Natural killer cell (primary cell): ENCODE data around the gene UGP2. TPM values are rescaled to one million over a fixed set of nuclear protein-coding genes. Genes with fewer than 3 reads are reported as not detected.

Experiments used
- ATAC-seq, 3 donors: fragments of 150-1000 bp in 2 of 3; fragments of 200-7000 bp in 1 of 3; cut with Tn5 transposase; 1 replicate in 1 of 3; 2 replicates in 2 of 3; pipeline ENCODE4 v1.10.0; 2021; ENCODE audit warnings: mild to moderate bottlenecking in 2 of 3, moderate library complexity in 2 of 3
- DNase-seq, 2 donors: peaks; one replicate each; pipeline versions ENCODE4 v3.0.0 to v3.0.0-alpha.2; 2013 to 2021; ENCODE audit warnings: mixed read lengths in 1 of 2
- H3K27ac ChIP-seq: one replicate; pipeline ENCODE4 v1.5.1; 2013; ENCODE audit warnings: mild to moderate bottlenecking, low read length
- H3K27me3 ChIP-seq: one replicate; pipeline ENCODE4 v1.6.1; 2013; ENCODE audit warnings: low read length; ENCODE audit not compliant: control insufficient read depth, insufficient read depth
- H3K36me3 ChIP-seq: one replicate; pipeline ENCODE4 v1.6.1; 2013; ENCODE audit warnings: low read length; ENCODE audit not compliant: control insufficient read depth, insufficient read depth
- H3K4me1 ChIP-seq: one replicate; pipeline ENCODE4 v1.6.1; 2013; ENCODE audit warnings: low read length; ENCODE audit not compliant: control insufficient read depth, insufficient read depth
- H3K4me3 ChIP-seq: one replicate; pipeline ENCODE4 v1.5.1; 2013; ENCODE audit warnings: low read length
- H3K9me3 ChIP-seq: one replicate; pipeline ENCODE4 v1.6.1; 2013; ENCODE audit warnings: low read length; ENCODE audit not compliant: control insufficient read depth, insufficient read depth
- H3K27ac Mint-ChIP-seq, 2 donors: one replicate each; pipeline ENCODE4 v1.8.0; 2022; ENCODE audit warnings: mild to moderate bottlenecking in 2 of 2, mixed read lengths in 2 of 2, moderate library complexity in 1 of 2
- H3K27me3 Mint-ChIP-seq, 2 donors: one replicate each; pipeline ENCODE4 v1.8.0; 2022; ENCODE audit warnings: low read depth in 2 of 2, mixed read lengths in 2 of 2
- H3K36me3 Mint-ChIP-seq: one replicate; pipeline ENCODE4 v1.8.0; 2022; ENCODE audit warnings: mixed read lengths
- H3K4me1 Mint-ChIP-seq, 2 donors: one replicate each; pipeline ENCODE4 v1.8.0; 2022; ENCODE audit warnings: mixed read lengths in 2 of 2
- H3K4me3 Mint-ChIP-seq: one replicate; pipeline ENCODE4 v1.8.0; 2022; ENCODE audit warnings: mild to moderate bottlenecking, moderate library complexity, mixed read lengths
- H3K9me3 Mint-ChIP-seq, 2 donors: one replicate each; pipeline ENCODE4 v1.8.0; 2022; ENCODE audit warnings: mixed read lengths in 2 of 2
- WGBS: methylation state at CpG from one replicate; pipeline ENCODE4 v1.1.7; 2013; ENCODE audit warnings: missing lambda C conversion rate; ENCODE audit not compliant: insufficient coverage; 5-methylcytosine and 5-hydroxymethylcytosine counted together
- intact Hi-C: fragments of 100-400 bp; cut with micrococcal nuclease; formaldehyde crosslinking; loops from one replicate; pipeline ENCODE4 v1.14.2; 2022
- total RNA-seq, 4 donors: library from RNA; stranded (reverse); fragments of 120-200 nt in 1 of 4; gene quantifications; one replicate each; pipeline versions ENCODE4 v1.2.3 to v1.2.4, GENCODE V29; 2013 to 2022
- TF ChIP-seq, protein P1 (sequence below): fragments of 200-600 bp; IDR thresholded peaks from one replicate; pipeline ENCODE4 v1.8.0; 2022; ENCODE audit warnings: antibody characterized with exemption

UGP2 gene
- total RNA-seq, 3 donors from 2014 or later (not counting 1 experiment from before 2014, with no cell fraction given) = 100 to 117 (median 101) TPM

DNA sequence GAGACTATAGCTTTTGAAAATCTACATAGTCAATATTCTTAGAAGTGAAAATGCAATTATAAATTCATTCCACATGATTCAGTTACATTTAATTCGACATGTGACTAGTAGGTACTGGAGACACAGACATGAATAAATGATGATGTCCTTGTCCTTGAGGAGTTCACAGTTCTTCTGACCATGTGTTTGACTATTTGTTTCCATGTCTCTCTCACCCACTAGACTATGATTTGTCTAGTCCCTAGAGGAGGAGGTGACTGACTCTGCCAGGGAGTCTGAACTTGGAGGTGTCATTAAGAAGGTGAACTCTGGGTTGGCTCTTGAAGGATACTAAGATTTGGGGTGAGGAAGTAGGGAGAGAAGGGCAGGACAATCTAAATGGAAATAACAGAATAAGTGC lies 20.7 kb upstream of the UGP2 start:
- ATAC-seq (no peak), DNase-seq (no peak)
- no peak overlapping the region for H3K27ac Mint-ChIP-seq
- H3K27me3 Mint-ChIP-seq = peaks cover 3 to 6% of the 10 kb centered on the region in 2 donors
- no peaks in the 10 kb centered on the region for H3K4me1 ChIP-seq
- no peak overlapping the region for H3K4me3 Mint-ChIP-seq
- H3K27ac ChIP-seq = no peak overlapping the region
- H3K4me3 ChIP-seq = no peak overlapping the region
- no peaks in the 10 kb centered on the region for H3K4me1 Mint-ChIP-seq
- no peaks in the 10 kb centered on the region for H3K36me3 ChIP-seq
- intact Hi-C loops = no loop called here
- H3K9me3 Mint-ChIP-seq = no peaks in the 10 kb centered on the region
- WGBS = 86% methylated on average over 1 of the region's 1 CpG
- H3K36me3 Mint-ChIP-seq = no peaks in the 10 kb centered on the region
- TF ChIP-seq, protein P1, sequence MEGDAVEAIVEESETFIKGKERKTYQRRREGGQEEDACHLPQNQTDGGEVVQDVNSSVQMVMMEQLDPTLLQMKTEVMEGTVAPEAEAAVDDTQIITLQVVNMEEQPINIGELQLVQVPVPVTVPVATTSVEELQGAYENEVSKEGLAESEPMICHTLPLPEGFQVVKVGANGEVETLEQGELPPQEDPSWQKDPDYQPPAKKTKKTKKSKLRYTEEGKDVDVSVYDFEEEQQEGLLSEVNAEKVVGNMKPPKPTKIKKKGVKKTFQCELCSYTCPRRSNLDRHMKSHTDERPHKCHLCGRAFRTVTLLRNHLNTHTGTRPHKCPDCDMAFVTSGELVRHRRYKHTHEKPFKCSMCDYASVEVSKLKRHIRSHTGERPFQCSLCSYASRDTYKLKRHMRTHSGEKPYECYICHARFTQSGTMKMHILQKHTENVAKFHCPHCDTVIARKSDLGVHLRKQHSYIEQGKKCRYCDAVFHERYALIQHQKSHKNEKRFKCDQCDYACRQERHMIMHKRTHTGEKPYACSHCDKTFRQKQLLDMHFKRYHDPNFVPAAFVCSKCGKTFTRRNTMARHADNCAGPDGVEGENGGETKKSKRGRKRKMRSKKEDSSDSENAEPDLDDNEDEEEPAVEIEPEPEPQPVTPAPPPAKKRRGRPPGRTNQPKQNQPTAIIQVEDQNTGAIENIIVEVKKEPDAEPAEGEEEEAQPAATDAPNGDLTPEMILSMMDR = no peak
- H3K9me3 ChIP-seq = no peaks in the 10 kb centered on the region
- H3K27me3 ChIP-seq = no peaks in the 10 kb centered on the region

GRCh38 chr2:63821396-63821795 lies 20.3 kb upstream of the UGP2 start:
- 75% methylated on average over 3 of the region's 3 CpGs for WGBS

DNA sequence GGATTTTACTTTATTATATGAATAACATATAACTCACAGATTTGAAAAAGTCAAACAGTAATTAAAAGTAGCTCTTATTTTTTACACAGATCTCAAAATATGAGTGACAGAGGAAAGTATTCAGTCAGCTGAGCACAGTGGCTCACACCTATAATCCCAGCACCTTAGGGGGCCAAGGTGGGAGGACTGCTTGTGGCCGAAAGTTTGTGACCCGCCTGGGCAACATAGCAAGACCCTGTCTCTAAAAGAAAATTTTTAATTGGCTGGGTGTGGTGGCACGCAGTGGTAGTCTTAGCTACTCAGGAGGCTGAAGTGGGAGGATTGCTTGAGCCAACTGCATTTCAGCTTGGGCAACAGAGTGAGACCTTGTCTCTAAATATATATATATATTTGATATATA lies 19.2 kb upstream of the UGP2 start:
- H3K36me3 Mint-ChIP-seq = no peaks in the 10 kb centered on the region
- DNase-seq (no peak), ATAC-seq (no peak)
- no peaks in the 10 kb centered on the region for H3K4me1 ChIP-seq
- 91% methylated on average over 3 of the region's 3 CpGs for WGBS
- TF ChIP-seq, protein P1 = no peak
- no peak overlapping the region for H3K4me3 Mint-ChIP-seq
- H3K4me1 Mint-ChIP-seq = no peaks in the 10 kb centered on the region
- H3K27me3 ChIP-seq = no peaks in the 10 kb centered on the region
- H3K36me3 ChIP-seq = no peaks in the 10 kb centered on the region
- H3K27ac ChIP-seq = no peak overlapping the region
- intact Hi-C loops = no loop called here
- no peaks in the 10 kb centered on the region for H3K9me3 Mint-ChIP-seq
- no peaks in the 10 kb centered on the region for H3K9me3 ChIP-seq
- H3K4me3 ChIP-seq = no peak overlapping the region
- H3K27ac Mint-ChIP-seq = no peak overlapping the region
- peaks cover 6% of the 10 kb centered on the region in 2 donors for H3K27me3 Mint-ChIP-seq

More at GRCh38 chr2:63821396-63821795, 20.3 kb upstream of the UGP2 start:
- Histone ChIP-seq H3K27me3 (no peaks in the 10 kb centered on the region), H3K9me3 (no peaks in the 10 kb centered on the region), H3K27ac (no peak overlapping the region), H3K4me1 (no peaks in the 10 kb centered on the region), H3K4me3 (no peak overlapping the region), H3K36me3 (no peaks in the 10 kb centered on the region)
- Mint-ChIP-seq H3K36me3 (no peaks in the 10 kb centered on the region), H3K9me3 (no peaks in the 10 kb centered on the region), H3K27me3 (peaks cover 3 to 6% of the 10 kb centered on the region in 2 donors), H3K4me3 (no peak overlapping the region), H3K27ac (no peak overlapping the region), H3K4me1 (no peaks in the 10 kb centered on the region)
- DNase-seq (no peak), ATAC-seq (no peak)
- intact Hi-C loops = no loop called here
- TF ChIP-seq, protein P1 = no peak

GRCh38 chr2:63827749-63828148 lies 13.9 kb upstream of the UGP2 start:
- H3K36me3 ChIP-seq = no peaks in the 10 kb centered on the region
- H3K36me3 Mint-ChIP-seq = no peaks in the 10 kb centered on the region
- no peak overlapping the region for H3K27ac Mint-ChIP-seq
- no peak overlapping the region for H3K27ac ChIP-seq
- intact Hi-C loops = no loop called here
- no peaks in the 10 kb centered on the region for H3K9me3 Mint-ChIP-seq
- no peaks in the 10 kb centered on the region for H3K9me3 ChIP-seq
- no peak overlapping the region for H3K4me3 Mint-ChIP-seq
- ATAC-seq = no peak
- no peaks in the 10 kb centered on the region for H3K4me1 ChIP-seq
- no peak overlapping the region for H3K4me3 ChIP-seq
- peaks cover 21 to 23% of the 10 kb centered on the region in 2 donors for H3K27me3 Mint-ChIP-seq
- TF ChIP-seq, protein P1 = no peak
- no peak for DNase-seq
- no peaks in the 10 kb centered on the region for H3K4me1 Mint-ChIP-seq
- H3K27me3 ChIP-seq = no peaks in the 10 kb centered on the region
